ENCODE results near the gene FGF14.
"Not testable (repeated sequence)": the region's sequence is repeated elsewhere in the genome, so short reads cannot be mapped to it uniquely, and the experiment has no call there.

The FGF14 gene

GRCh38 chr13:102071711-102072110 is 330.1 kb downstream of the FGF14 start:
- TF ChIP-seq, protein P1, sequence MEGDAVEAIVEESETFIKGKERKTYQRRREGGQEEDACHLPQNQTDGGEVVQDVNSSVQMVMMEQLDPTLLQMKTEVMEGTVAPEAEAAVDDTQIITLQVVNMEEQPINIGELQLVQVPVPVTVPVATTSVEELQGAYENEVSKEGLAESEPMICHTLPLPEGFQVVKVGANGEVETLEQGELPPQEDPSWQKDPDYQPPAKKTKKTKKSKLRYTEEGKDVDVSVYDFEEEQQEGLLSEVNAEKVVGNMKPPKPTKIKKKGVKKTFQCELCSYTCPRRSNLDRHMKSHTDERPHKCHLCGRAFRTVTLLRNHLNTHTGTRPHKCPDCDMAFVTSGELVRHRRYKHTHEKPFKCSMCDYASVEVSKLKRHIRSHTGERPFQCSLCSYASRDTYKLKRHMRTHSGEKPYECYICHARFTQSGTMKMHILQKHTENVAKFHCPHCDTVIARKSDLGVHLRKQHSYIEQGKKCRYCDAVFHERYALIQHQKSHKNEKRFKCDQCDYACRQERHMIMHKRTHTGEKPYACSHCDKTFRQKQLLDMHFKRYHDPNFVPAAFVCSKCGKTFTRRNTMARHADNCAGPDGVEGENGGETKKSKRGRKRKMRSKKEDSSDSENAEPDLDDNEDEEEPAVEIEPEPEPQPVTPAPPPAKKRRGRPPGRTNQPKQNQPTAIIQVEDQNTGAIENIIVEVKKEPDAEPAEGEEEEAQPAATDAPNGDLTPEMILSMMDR (IDR thresholded peaks at IDR 0.05) = no peak
- no peak overlapping the region for H3K4me2 ChIP-seq (ENCODE audit: low read length)
- H3K9me3 ChIP-seq (ENCODE audit: control insufficient read depth, low read length) = no peaks in the 10 kb centered on the region
- no peaks in the 10 kb centered on the region for H3K36me3 ChIP-seq (ENCODE audit: control insufficient read depth, insufficient read depth, low read length)
- H3K27me3 ChIP-seq (ENCODE audit: control insufficient read depth, insufficient read depth, low read length) = no peaks in the 10 kb centered on the region
- no peak overlapping the region for H3K27ac ChIP-seq
- no peak overlapping the region for H3K9ac ChIP-seq
- no peak overlapping the region for H3K4me3 ChIP-seq (ENCODE audit: low read depth, low read length)
- no peaks in the 10 kb centered on the region for H3K79me2 ChIP-seq
- no peaks in the 10 kb centered on the region for H3K4me1 ChIP-seq
- H2AFZ ChIP-seq = no peak overlapping the region

GRCh38 chr13:102068323-102068722 is 333.5 kb downstream of the FGF14 start:
- not testable (repeated sequence) for H3K27me3 ChIP-seq (ENCODE audit: control insufficient read depth, insufficient read depth, low read length); H3K9ac ChIP-seq; H3K9me3 ChIP-seq (ENCODE audit: control insufficient read depth, low read length); H3K4me2 ChIP-seq (ENCODE audit: low read length); H3K79me2 ChIP-seq; H3K4me3 ChIP-seq (ENCODE audit: low read depth, low read length); H3K27ac ChIP-seq; H3K36me3 ChIP-seq (ENCODE audit: control insufficient read depth, insufficient read depth, low read length); H2AFZ ChIP-seq; H3K4me1 ChIP-seq

DNA sequence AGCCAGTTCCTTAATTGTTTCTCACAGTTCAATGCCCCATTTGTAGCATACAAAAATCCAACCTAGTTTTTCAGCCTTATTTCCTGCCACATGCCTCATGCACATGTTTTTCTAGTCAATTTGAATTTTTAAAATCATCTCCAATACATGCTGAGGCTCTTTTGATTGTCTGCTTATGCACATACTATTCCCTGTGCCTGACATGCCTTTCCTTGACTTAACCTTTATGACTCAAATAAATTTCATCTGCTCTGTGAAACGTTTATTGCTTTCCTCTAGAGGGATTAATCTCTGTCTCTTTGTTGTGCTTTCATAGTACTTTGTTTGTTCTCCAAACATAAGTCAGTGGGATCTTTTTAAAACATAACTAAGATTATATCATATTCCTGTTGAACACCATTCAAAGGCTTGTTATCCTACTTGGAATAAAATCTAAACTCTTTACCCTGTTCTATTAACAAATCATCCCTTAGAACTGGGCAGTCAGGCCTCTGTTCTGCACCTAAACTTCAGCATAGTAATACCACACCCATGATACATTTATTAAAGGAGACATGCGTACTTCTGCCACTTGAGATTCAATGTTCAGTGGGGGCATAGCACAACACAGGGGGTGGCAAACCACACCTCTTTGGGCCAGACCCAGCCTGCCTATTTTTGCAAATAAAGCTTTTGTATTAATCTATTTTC is 346.6 kb downstream of the FGF14 start:
- H3K36me3 ChIP-seq (ENCODE audit: control insufficient read depth, insufficient read depth, low read length) = no peaks in the 10 kb centered on the region
- H3K27ac ChIP-seq = no peak overlapping the region
- no peak overlapping the region for H3K4me2 ChIP-seq (ENCODE audit: low read length)
- no peaks in the 10 kb centered on the region for H3K27me3 ChIP-seq (ENCODE audit: control insufficient read depth, insufficient read depth, low read length)
- no peak overlapping the region for H3K4me3 ChIP-seq (ENCODE audit: low read depth, low read length)
- no peaks in the 10 kb centered on the region for H3K4me1 ChIP-seq
- H3K9me3 ChIP-seq (ENCODE audit: control insufficient read depth, low read length) = peaks cover 3% of the 10 kb centered on the region
- TF ChIP-seq, protein P1 (IDR thresholded peaks at IDR 0.05) = no peak
- H3K9ac ChIP-seq = no peak overlapping the region
- no peak overlapping the region for H2AFZ ChIP-seq
- H3K79me2 ChIP-seq = no peaks in the 10 kb centered on the region

DNA sequence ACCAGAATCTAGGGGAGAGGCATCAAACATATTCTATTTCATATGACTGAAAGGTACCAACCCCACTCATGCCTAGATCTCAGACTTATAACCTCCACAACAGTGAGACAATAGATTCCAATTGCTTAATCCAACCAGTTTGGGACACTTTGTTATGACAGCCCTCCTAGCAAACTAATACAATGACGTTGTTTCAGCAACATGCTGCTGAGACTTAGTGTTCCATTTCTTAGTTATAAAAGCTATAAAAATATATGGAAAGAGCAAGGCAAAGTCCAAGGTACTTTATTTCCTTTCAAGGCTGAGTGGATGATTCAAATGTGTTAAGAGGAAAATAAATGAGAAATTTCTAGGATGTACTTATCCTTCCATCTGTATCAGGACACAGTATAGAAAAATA is 352.0 kb downstream of the FGF14 start:
- TF ChIP-seq, protein P1 (IDR thresholded peaks at IDR 0.05) = no peak
- Histone ChIP-seq H3K4me1 (no peaks in the 10 kb centered on the region), H2AFZ (no peak overlapping the region), H3K9me3 (ENCODE audit: control insufficient read depth, low read length) (peaks cover 3% of the 10 kb centered on the region), H3K4me3 (ENCODE audit: low read depth, low read length) (no peak overlapping the region), H3K4me2 (ENCODE audit: low read length) (no peak overlapping the region), H3K79me2 (no peaks in the 10 kb centered on the region), H3K27ac (no peak overlapping the region), H3K27me3 (ENCODE audit: control insufficient read depth, insufficient read depth, low read length) (no peaks in the 10 kb centered on the region), H3K9ac (no peak overlapping the region), H3K36me3 (ENCODE audit: control insufficient read depth, insufficient read depth, low read length) (no peaks in the 10 kb centered on the region)

GRCh38 chr13:102045731-102046130 is 356.1 kb downstream of the FGF14 start:
- H3K9me3 ChIP-seq (ENCODE audit: control insufficient read depth, low read length) = no peaks in the 10 kb centered on the region
- TF ChIP-seq, protein P1 (IDR thresholded peaks at IDR 0.05) = no peak
- no peaks in the 10 kb centered on the region for H3K4me1 ChIP-seq
- no peak overlapping the region for H3K4me3 ChIP-seq (ENCODE audit: low read depth, low read length)
- no peak overlapping the region for H3K4me2 ChIP-seq (ENCODE audit: low read length)
- H3K36me3 ChIP-seq (ENCODE audit: control insufficient read depth, insufficient read depth, low read length) = no peaks in the 10 kb centered on the region
- H3K79me2 ChIP-seq = no peaks in the 10 kb centered on the region
- no peak overlapping the region for H3K9ac ChIP-seq
- H3K27me3 ChIP-seq (ENCODE audit: control insufficient read depth, insufficient read depth, low read length) = no peaks in the 10 kb centered on the region
- no peak overlapping the region for H2AFZ ChIP-seq
- no peak overlapping the region for H3K27ac ChIP-seq
